HL-60 (cell line): Measurements from ENCODE around the gene GRM4.

Source experiments
- GABPA ChIP-seq: IDR thresholded peaks from 2 replicates; pipeline ENCODE4 v1.6.1; 2012; ENCODE audit warnings: low read depth
- POLR2AphosphoS5 ChIP-seq: IDR thresholded peaks from 2 replicates; pipeline ENCODE4 v1.6.1; 2012; ENCODE audit warnings: low read depth
- SPI1 ChIP-seq: IDR thresholded peaks from 2 replicates; pipeline ENCODE4 v1.6.1; 2012; ENCODE audit warnings: low read depth, mild to moderate bottlenecking, borderline replicate concordance
- TF ChIP-seq, protein P1 (sequence below): IDR thresholded peaks from one replicate; pipeline ENCODE4 v1.5.1; 2011; ENCODE audit warnings: low read length, control low read depth, inconsistent platforms; ENCODE audit not compliant: insufficient read depth

DNA sequence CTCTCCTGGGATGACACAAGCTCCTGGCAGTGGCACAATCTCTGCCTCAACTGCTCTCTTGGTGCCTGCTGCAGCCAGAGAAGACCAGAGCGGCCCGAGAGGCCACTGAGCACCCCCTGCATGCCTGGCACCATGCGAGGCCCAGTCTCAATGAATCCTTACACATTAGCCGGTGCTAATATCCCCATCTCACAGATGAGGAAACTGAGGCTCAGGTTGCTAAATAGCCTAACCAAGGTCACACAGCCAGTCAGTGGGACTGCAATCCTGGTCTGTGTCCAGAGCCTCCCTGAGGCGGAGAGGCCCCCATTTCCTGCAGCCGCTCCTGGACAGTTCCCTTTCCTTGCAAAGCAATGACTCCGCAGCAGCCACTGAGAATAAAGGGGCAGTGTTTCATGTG, 81.2 kb downstream of the GRM4 start:
- TF ChIP-seq POLR2AphosphoS5 (no peak), SPI1 (no peak), GABPA (no peak)
- TF ChIP-seq, protein P1, sequence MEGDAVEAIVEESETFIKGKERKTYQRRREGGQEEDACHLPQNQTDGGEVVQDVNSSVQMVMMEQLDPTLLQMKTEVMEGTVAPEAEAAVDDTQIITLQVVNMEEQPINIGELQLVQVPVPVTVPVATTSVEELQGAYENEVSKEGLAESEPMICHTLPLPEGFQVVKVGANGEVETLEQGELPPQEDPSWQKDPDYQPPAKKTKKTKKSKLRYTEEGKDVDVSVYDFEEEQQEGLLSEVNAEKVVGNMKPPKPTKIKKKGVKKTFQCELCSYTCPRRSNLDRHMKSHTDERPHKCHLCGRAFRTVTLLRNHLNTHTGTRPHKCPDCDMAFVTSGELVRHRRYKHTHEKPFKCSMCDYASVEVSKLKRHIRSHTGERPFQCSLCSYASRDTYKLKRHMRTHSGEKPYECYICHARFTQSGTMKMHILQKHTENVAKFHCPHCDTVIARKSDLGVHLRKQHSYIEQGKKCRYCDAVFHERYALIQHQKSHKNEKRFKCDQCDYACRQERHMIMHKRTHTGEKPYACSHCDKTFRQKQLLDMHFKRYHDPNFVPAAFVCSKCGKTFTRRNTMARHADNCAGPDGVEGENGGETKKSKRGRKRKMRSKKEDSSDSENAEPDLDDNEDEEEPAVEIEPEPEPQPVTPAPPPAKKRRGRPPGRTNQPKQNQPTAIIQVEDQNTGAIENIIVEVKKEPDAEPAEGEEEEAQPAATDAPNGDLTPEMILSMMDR, result no peak
